ENCODE measurements around the gene TMPRSS6. TPM values are rescaled to one million over a fixed set of nuclear protein-coding genes. Genes with fewer than 3 reads are reported as not detected.

Gene TMPRSS6
- total RNA-seq, 1 experiment from 2014 or later, result not detected

- CTCF ChIA-PET, result interaction anchor here (0.6 kb wide), 1 partner anchor 149 kb away, joined by 4 read pairs; no protein-coding TSS in a partner anchor
Measured at GRCh38 chr22:37068859-37069258, 40.7 kb downstream of the TMPRSS6 start.

GRCh38 chr22:37067428-37067827 lies 42.1 kb downstream of the TMPRSS6 start:
- POLR2A ChIA-PET, result no interaction called here
- intact Hi-C loops (cut with micrococcal nuclease), result no loop called here
- CTCF ChIA-PET, result no interaction called here

More at GRCh38 chr22:37068859-37069258, 40.7 kb downstream of the TMPRSS6 start:
- intact Hi-C loops (cut with micrococcal nuclease), result no loop called here
- Mint-ChIP-seq H3K27me3 (ENCODE audit: insufficient read depth, unreplicated experiment) (peaks cover 14% of the 10 kb centered on the region), H3K4me1 (ENCODE audit: insufficient read depth, unreplicated experiment) (no peaks in the 10 kb centered on the region), H3K27ac (ENCODE audit: low read depth, unreplicated experiment) (no peak overlapping the region), H3K9me3 (ENCODE audit: unreplicated experiment) (no peaks in the 10 kb centered on the region), H3K4me3 (ENCODE audit: unreplicated experiment) (no peak overlapping the region), H3K36me3 (ENCODE audit: insufficient read depth, unreplicated experiment) (no peaks in the 10 kb centered on the region)
- no peak for DNase-seq (ENCODE audit: unreplicated experiment)
- TF ChIP-seq, protein P1, sequence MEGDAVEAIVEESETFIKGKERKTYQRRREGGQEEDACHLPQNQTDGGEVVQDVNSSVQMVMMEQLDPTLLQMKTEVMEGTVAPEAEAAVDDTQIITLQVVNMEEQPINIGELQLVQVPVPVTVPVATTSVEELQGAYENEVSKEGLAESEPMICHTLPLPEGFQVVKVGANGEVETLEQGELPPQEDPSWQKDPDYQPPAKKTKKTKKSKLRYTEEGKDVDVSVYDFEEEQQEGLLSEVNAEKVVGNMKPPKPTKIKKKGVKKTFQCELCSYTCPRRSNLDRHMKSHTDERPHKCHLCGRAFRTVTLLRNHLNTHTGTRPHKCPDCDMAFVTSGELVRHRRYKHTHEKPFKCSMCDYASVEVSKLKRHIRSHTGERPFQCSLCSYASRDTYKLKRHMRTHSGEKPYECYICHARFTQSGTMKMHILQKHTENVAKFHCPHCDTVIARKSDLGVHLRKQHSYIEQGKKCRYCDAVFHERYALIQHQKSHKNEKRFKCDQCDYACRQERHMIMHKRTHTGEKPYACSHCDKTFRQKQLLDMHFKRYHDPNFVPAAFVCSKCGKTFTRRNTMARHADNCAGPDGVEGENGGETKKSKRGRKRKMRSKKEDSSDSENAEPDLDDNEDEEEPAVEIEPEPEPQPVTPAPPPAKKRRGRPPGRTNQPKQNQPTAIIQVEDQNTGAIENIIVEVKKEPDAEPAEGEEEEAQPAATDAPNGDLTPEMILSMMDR (IDR thresholded peaks at IDR 0.05; ENCODE audit: unreplicated experiment), result no peak
- POLR2A ChIA-PET, result no interaction called here
- BruUV-seq (replicated peaks), result no TSS peak

DNA sequence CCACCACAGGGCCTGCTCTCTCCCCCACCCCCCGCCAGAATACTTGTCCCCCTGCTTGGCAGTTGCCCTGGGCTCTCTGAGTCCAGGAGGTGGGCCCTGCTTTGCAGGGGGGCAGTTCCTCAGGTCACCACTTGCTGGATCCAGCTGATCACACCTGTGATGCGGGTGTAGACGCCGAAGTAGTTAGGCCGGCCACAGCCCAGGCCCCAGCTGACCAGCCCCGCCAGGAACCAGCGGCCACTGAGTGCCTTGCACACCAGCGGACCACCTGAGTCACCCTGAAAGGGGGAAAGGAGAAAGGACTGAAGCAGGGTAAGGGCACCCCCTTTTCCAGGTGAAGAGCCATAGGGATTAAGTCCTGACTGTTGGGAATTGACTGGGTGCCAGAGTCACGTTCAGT lies 43.6 kb downstream of the TMPRSS6 start:
- TF ChIP-seq, protein P1 (IDR thresholded peaks at IDR 0.05; ENCODE audit: unreplicated experiment), result no peak
- H3K4me3 Mint-ChIP-seq (ENCODE audit: unreplicated experiment), result no peak overlapping the region
- H3K36me3 Mint-ChIP-seq (ENCODE audit: insufficient read depth, unreplicated experiment), result no peaks in the 10 kb centered on the region
- POLR2A ChIA-PET, result no interaction called here
- BruUV-seq (replicated peaks), result no TSS peak
- DNase-seq (ENCODE audit: unreplicated experiment), result no peak
- H3K27me3 Mint-ChIP-seq (ENCODE audit: insufficient read depth, unreplicated experiment), result peaks cover 14% of the 10 kb centered on the region
- CTCF ChIA-PET, result interaction anchor here (0.5 kb wide), 1 partner anchor 131 kb away, joined by 3 read pairs; no protein-coding TSS in a partner anchor
- no peaks in the 10 kb centered on the region for H3K4me1 Mint-ChIP-seq (ENCODE audit: insufficient read depth, unreplicated experiment)
- H3K27ac Mint-ChIP-seq (ENCODE audit: low read depth, unreplicated experiment), result no peak overlapping the region
- H3K9me3 Mint-ChIP-seq (ENCODE audit: unreplicated experiment), result no peaks in the 10 kb centered on the region
- intact Hi-C loops (cut with micrococcal nuclease), result no loop called here

More at GRCh38 chr22:37067428-37067827, 42.1 kb downstream of the TMPRSS6 start:
- BruUV-seq (replicated peaks), result no TSS peak
- H3K4me1 Mint-ChIP-seq (ENCODE audit: insufficient read depth, unreplicated experiment), result no peaks in the 10 kb centered on the region
- no peak for DNase-seq (ENCODE audit: unreplicated experiment)
- no peak overlapping the region for H3K27ac Mint-ChIP-seq (ENCODE audit: low read depth, unreplicated experiment)
- H3K27me3 Mint-ChIP-seq (ENCODE audit: insufficient read depth, unreplicated experiment), result peaks cover 14% of the 10 kb centered on the region
- no peaks in the 10 kb centered on the region for H3K36me3 Mint-ChIP-seq (ENCODE audit: insufficient read depth, unreplicated experiment)
- no peak overlapping the region for H3K4me3 Mint-ChIP-seq (ENCODE audit: unreplicated experiment)
- TF ChIP-seq, protein P1 (IDR thresholded peaks at IDR 0.05; ENCODE audit: unreplicated experiment), result no peak
- no peaks in the 10 kb centered on the region for H3K9me3 Mint-ChIP-seq (ENCODE audit: unreplicated experiment)

GRCh38 chr22:37065180-37065579 lies 44.3 kb downstream of the TMPRSS6 start:
- BruUV-seq (replicated peaks), result no TSS peak
- Mint-ChIP-seq H3K27ac (ENCODE audit: low read depth, unreplicated experiment) (no peak overlapping the region), H3K27me3 (ENCODE audit: insufficient read depth, unreplicated experiment) (peaks cover 14% of the 10 kb centered on the region), H3K9me3 (ENCODE audit: unreplicated experiment) (no peaks in the 10 kb centered on the region), H3K4me1 (ENCODE audit: insufficient read depth, unreplicated experiment) (no peaks in the 10 kb centered on the region), H3K4me3 (ENCODE audit: unreplicated experiment) (no peak overlapping the region), H3K36me3 (ENCODE audit: insufficient read depth, unreplicated experiment) (no peaks in the 10 kb centered on the region)
- intact Hi-C loops (cut with micrococcal nuclease), result no loop called here
- ChIA-PET CTCF (interaction anchor here (1.0 kb wide), 1 partner anchor 9 kb away, joined by 4 read pairs; no protein-coding TSS in a partner anchor), POLR2A (interaction anchor here (0.6 kb wide), 1 partner anchor 544 kb away, joined by 4 read pairs; no protein-coding TSS in a partner anchor)
- TF ChIP-seq, protein P1 (IDR thresholded peaks at IDR 0.05; ENCODE audit: unreplicated experiment), result no peak
- DNase-seq (ENCODE audit: unreplicated experiment), result no peak

Measured in MCF 10A (cell line).